ENCODE results near the gene MMS22L.
A peak's percentile ranks its signal among the peaks of the same experiment; 100 is the strongest.

Gene MMS22L

GRCh38 chr6:97138581-97138980, 144.4 kb downstream of the MMS22L start:
- DNase-seq: no peak

- DNase-seq: peak in 1 of 2 experiments; percentile 45
These were observed 146.2 kb downstream of the MMS22L start for GRCh38 chr6:97136626-97137358.

- DNase-seq: peak in 1 of 2 experiments; percentile 61
These were observed 149.9 kb downstream of the MMS22L start for GRCh38 chr6:97133067-97133466.

- peak in 1 of 2 experiments; percentile 10 for DNase-seq
These were observed 153.9 kb downstream of the MMS22L start for GRCh38 chr6:97129106-97129505.

GRCh38 chr6:97128507-97128906, 154.5 kb downstream of the MMS22L start:
- DNase-seq: no peak

- no peak for DNase-seq
These were observed 159.4 kb downstream of the MMS22L start for GRCh38 chr6:97123652-97124051.

- DNase-seq: no peak
These were observed 159.9 kb downstream of the MMS22L start for GRCh38 chr6:97123112-97123511.

GRCh38 chr6:97120511-97120910, 162.5 kb downstream of the MMS22L start:
- DNase-seq: no peak

- no peak for DNase-seq
These were observed 168.4 kb downstream of the MMS22L start for GRCh38 chr6:97114645-97115044.

GRCh38 chr6:97113170-97113569, 169.8 kb downstream of the MMS22L start:
- DNase-seq: no peak

- no peak for DNase-seq
These were observed 171.8 kb downstream of the MMS22L start for GRCh38 chr6:97111243-97111642.

GRCh38 chr6:97110626-97111025, 172.4 kb downstream of the MMS22L start:
- no peak for DNase-seq

GRCh38 chr6:97110149-97110548, 172.9 kb downstream of the MMS22L start:
- no peak for DNase-seq

- no peak for DNase-seq
These were observed 173.6 kb downstream of the MMS22L start for GRCh38 chr6:97109444-97109843.

GRCh38 chr6:97102145-97102790, 180.7 kb downstream of the MMS22L start:
- no peak for DNase-seq

GRCh38 chr6:97100696-97101095, 182.3 kb downstream of the MMS22L start:
- no peak for DNase-seq

- no peak for DNase-seq
These were observed 185.7 kb downstream of the MMS22L start for GRCh38 chr6:97097068-97098047.

- no peak for DNase-seq
These were observed 187.6 kb downstream of the MMS22L start for GRCh38 chr6:97095311-97095850.

GRCh38 chr6:97094376-97094775, 188.6 kb downstream of the MMS22L start:
- DNase-seq: no peak

GRCh38 chr6:97092673-97093305, 190.2 kb downstream of the MMS22L start:
- DNase-seq: no peak

Data from NCI-H446 (cell line).